ENCODE measurements around the gene PAK4. TPM values are rescaled to one million over a fixed set of nuclear protein-coding genes. Genes with fewer than 3 reads are reported as not detected.
"Not testable (repeated sequence)": the region's sequence is repeated elsewhere in the genome, so short reads cannot be mapped to it uniquely, and the experiment has no call there.

The PAK4 gene
- total RNA-seq, 1 donor = 7.0 TPM

DNA sequence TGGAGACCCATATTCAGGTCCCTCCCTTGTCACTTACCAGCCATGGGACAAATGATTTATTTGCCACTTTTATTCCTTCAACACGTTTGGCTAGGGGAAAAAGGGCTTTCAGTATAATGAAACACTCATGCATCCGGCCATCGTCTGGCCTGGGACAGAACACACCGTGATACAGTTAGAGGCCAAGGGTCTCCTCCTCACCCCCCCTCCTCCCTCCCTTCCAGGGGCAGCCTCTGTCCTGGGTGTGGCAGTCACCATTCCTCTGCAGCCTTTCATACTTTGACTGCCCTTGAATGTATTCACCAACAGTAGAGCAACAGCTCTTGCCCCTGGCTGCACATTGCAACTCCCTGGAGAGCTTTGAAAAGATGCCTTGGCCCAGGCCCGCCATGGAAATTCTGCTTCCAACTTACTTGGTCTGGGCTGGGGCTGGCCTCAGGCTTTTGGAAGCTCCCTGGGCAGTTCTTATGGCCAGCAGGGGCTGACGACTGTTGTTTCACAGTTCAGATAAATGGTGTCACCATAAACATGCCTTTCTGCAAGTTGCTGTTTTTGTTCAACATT, 3.0 kb downstream of the PAK4 start:
- DNase-seq (ENCODE audit: low read depth in 2 of 3, low spot score in 2 of 3) = no peak

GRCh38 chr19:39129116-39129515, 3.5 kb downstream of the PAK4 start:
- DNase-seq (ENCODE audit: low read depth in 2 of 3, low spot score in 2 of 3) = no peak

DNA sequence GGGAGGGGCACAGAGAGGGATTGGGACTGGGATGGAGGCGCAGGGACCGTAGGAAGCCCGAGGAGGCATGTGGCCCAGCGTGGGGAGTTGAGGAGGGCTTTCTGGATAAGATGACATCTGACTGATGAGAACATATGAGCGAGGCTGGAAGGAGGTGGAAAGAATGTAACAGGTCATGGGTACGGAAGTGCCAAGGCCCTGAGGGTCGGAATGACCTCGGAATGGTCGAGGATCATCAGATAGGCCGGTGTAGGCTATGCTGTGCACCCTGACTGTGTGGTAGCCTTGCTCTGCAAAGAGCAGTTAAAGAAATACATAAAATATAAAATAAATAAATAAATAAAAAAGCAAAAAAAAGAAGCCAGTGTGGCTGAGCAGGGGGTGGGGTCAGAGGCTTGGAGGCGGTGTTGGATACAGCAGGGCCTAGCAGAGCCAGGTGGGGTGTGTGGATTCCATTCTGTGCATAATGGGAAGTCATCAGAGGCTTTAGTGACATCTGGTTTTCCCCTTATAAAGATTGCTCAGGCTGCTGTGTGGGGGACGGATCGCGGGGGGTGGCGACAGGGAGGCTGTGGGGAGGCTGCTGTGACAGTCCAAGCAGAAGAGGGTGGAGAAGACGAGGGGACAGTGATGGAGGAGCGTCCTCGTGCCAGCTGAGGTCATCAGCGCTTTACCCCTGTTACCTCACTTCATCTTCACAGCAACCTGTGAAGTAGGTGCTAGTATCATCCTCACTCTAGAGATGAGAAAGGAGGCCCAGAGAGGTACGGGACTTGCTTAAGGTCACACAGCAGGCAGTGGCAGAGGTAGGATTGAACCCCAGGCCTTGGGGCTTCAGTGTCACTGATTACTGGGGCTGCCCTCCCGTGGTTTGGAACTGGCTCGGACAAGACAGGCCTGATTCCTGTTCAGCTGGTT, 5.0 kb downstream of the PAK4 start:
- DNase-seq (ENCODE audit: low read depth in 2 of 3, low spot score in 2 of 3) = peak in 1 of 3 donors; percentile 62

- DNase-seq (ENCODE audit: low read depth in 2 of 3, low spot score in 2 of 3) = no peak
Observed at GRCh38 chr19:39131255-39131755, 5.7 kb downstream of the PAK4 start.

- no peak for DNase-seq (ENCODE audit: low read depth in 2 of 3, low spot score in 2 of 3)
Observed at GRCh38 chr19:39132344-39132969, 6.9 kb downstream of the PAK4 start.

GRCh38 chr19:39133431-39134270, 8.1 kb downstream of the PAK4 start:
- no peak for DNase-seq (ENCODE audit: low read depth in 2 of 3, low spot score in 2 of 3)

DNA sequence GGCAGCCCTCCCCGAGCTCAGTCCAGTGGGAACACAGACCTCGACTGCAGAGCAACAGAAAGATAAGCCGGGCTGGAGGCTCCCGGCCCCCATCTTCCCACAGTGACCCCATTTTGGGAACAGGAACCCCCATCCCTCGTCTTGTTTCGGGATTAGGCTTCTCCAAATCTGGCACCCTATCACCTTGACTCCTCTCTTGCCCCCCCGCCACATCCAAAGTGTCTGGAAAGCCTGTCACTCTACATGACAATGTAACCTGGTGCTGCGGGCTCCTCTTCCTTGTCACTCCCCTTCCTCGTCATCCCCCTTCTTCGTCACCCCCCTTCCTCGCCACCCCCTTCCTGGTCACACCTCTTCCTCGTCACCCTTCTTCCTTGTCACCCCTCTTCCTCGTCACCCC, 10.1 kb downstream of the PAK4 start:
- no peak for DNase-seq (ENCODE audit: low read depth in 2 of 3, low spot score in 2 of 3)

GRCh38 chr19:39136225-39136940, 10.8 kb downstream of the PAK4 start:
- no peak for DNase-seq (ENCODE audit: low read depth in 2 of 3, low spot score in 2 of 3)

DNA sequence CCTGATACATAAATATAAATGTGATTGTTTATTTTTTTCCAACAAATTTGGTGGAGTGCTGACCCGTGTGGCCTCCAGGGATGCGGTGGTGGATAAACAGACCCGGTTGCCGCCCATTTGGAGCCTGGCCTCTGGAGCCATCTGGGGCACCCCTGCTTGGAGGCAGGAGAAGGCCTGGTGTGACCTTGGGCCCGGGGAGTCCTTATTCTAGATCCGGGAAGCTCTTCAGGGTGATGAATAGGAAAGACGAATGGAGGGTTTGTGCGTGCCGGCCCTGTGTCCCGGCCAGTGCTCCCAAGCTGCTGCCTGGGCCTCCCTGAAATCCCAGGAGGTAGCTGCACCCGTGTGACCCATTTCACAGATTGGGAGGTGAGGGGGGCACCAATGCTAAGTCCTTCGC, 11.5 kb downstream of the PAK4 start:
- DNase-seq (ENCODE audit: low read depth in 2 of 3, low spot score in 2 of 3) = no peak

GRCh38 chr19:39138221-39139211, 12.9 kb downstream of the PAK4 start:
- DNase-seq (ENCODE audit: low read depth in 2 of 3, low spot score in 2 of 3) = no peak

DNA sequence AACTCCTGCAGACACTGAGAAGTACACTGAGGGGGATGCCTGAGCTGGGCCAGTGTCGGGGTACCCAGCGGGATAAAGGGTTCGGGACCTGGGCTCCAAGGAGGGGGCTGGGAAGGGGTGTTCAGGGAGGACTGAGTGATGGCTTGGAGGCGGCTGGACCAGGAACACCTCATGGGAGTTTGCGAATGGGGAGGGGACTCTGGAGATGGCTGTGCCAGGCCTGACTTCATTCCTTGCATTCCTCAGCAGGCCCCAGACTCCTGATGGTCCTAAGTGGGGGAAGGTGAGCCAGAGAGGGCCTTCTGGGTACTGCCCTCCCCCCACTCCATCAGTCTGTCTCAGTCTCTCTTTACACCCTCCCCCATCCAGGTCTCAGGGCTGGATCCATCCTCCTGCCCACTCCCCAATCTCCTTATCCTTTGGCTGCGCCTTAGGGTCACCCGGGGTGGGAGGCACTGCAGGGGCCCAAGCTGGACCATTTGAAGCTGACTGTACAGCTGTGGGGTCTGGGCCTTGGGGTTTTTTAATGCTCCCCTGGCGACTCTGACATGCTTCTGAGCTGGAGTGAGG, 13.8 kb downstream of the PAK4 start:
- no peak for DNase-seq (ENCODE audit: low read depth in 2 of 3, low spot score in 2 of 3)

DNA sequence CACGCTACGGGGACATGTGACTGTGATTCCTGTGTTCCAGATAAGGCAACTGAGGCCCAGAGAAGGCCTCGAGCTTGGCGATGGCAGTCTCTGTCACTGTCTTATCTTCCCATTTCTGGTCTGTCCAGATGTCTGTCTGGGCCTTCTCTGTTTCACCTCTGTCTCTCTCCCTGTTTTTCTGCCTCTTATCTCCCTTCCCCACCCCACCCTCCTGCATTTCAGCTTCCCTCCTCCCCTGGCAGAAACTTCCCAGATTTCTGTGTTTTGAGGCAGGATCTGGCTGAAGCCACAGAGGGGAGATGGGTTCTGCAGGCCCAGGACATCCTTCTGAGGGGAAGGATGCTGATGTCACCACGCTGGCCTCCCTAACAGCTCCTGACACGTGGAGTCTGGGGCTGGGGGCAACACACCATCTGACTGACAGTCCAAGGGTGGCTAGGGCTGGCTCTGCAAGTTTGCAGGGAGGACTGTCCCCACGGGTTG, 14.4 kb downstream of the PAK4 start:
- DNase-seq (ENCODE audit: low read depth in 2 of 3, low spot score in 2 of 3) = no peak

- no peak for DNase-seq (ENCODE audit: low read depth in 2 of 3, low spot score in 2 of 3)
Observed at GRCh38 chr19:39140594-39140993, 15.0 kb downstream of the PAK4 start.

- peak in 1 of 3 donors; percentile 26 for DNase-seq (ENCODE audit: low read depth in 2 of 3, low spot score in 2 of 3)
Observed at GRCh38 chr19:39141929-39142328, 16.3 kb downstream of the PAK4 start.

- peak in 1 of 3 donors; percentile 28 for DNase-seq (ENCODE audit: low read depth in 2 of 3, low spot score in 2 of 3)
Observed at GRCh38 chr19:39142630-39143029, 17.0 kb downstream of the PAK4 start.

- DNase-seq (ENCODE audit: low read depth in 2 of 3, low spot score in 2 of 3) = not testable (repeated sequence)
Observed at GRCh38 chr19:39143757-39144289, 18.2 kb downstream of the PAK4 start.

GRCh38 chr19:39144290-39145071, 18.9 kb downstream of the PAK4 start:
- DNase-seq (ENCODE audit: low read depth in 2 of 3, low spot score in 2 of 3) = peak in 1 of 3 donors; percentile 39

Data from hematopoietic multipotent progenitor cell (in vitro differentiated cells).